Kidney capillary endothelial cell (primary cell): ENCODE results near the gene EXTL1.

Source experiments
- DNase-seq: peaks from one replicate; pipeline ENCODE4 v3.0.0-alpha.2; 2018; ENCODE audit warnings: low spot score

Gene EXTL1

GRCh38 chr1:26044414-26044813, 22.8 kb downstream of the EXTL1 start:
- DNase-seq, result no peak

GRCh38 chr1:26044971-26045721, 23.6 kb downstream of the EXTL1 start:
- no peak for DNase-seq

GRCh38 chr1:26045722-26046245, 24.2 kb downstream of the EXTL1 start, which contains the start of gene SLC30A2:
Gene SLC30A2 (minus strand): TSS chr1:26046118. CDS start chr1:26045896, 222 bp downstream.
- no peak for DNase-seq

GRCh38 chr1:26046246-26047095, 24.9 kb downstream of the EXTL1 start:
- DNase-seq, result no peak

GRCh38 chr1:26047278-26047874, 25.8 kb downstream of the EXTL1 start:
- DNase-seq, result no peak

GRCh38 chr1:26049531-26050247, 28.1 kb downstream of the EXTL1 start:
- no peak for DNase-seq

GRCh38 chr1:26050248-26050640, 28.7 kb downstream of the EXTL1 start:
- no peak for DNase-seq

- DNase-seq, result no peak
Observed at GRCh38 chr1:26053718-26054560, 32.4 kb downstream of the EXTL1 start.

GRCh38 chr1:26055041-26055440, 33.5 kb downstream of the EXTL1 start:
- DNase-seq, result no peak

GRCh38 chr1:26057189-26057588, 35.6 kb downstream of the EXTL1 start:
- no peak for DNase-seq

- DNase-seq, result no peak
Observed at GRCh38 chr1:26058052-26058595, 36.5 kb downstream of the EXTL1 start.

GRCh38 chr1:26059906-26060305, 38.3 kb downstream of the EXTL1 start:
- no peak for DNase-seq

- no peak for DNase-seq
Observed at GRCh38 chr1:26060832-26061574, 39.4 kb downstream of the EXTL1 start.

- DNase-seq, result no peak
Observed at GRCh38 chr1:26064553-26064952, 43.0 kb downstream of the EXTL1 start.

GRCh38 chr1:26066160-26066559, 44.6 kb downstream of the EXTL1 start:
- no peak for DNase-seq

GRCh38 chr1:26066857-26067256, 45.3 kb downstream of the EXTL1 start:
- no peak for DNase-seq

GRCh38 chr1:26067432-26067911, 45.9 kb downstream of the EXTL1 start, which contains the start of gene TRIM63:
Gene TRIM63 (minus strand): TSS chr1:26067630. CDS start chr1:26067494, 136 bp downstream.
- DNase-seq, result no peak

GRCh38 chr1:26069941-26070295, 48.3 kb downstream of the EXTL1 start:
- DNase-seq, result no peak

GRCh38 chr1:26070296-26070962, 48.9 kb downstream of the EXTL1 start:
- no peak for DNase-seq
